Common myeloid progenitor, CD34-positive (primary cell): ENCODE data around the gene PPCS. TPM values are rescaled to one million over a fixed set of nuclear protein-coding genes. Genes with fewer than 3 reads are reported as not detected.

Experiments used
- CTCF ChIA-PET: fragments of 350-600 bp; sonication (Branson Sonifier 250); formaldehyde crosslinking; loops from one replicate; lab custom pipeline; 2021; ENCODE audit warnings: antibody characterized with exemption; lab: Charles Lee
- POLR2A ChIA-PET: fragments of 350-600 bp; sonication (Branson Sonifier 250); formaldehyde crosslinking; loops from one replicate; lab custom pipeline; 2021; ENCODE audit warnings: antibody characterized with exemption; lab: Charles Lee
- DNase-seq, 3 donors: peaks; one replicate each; pipeline versions ENCODE4 v3.0.0 to v3.0.0-alpha.2; 2013
- H3K27ac ChIP-seq, 2 experiments: 1 replicate in 1 of 2; 2 replicates in 1 of 2; pipeline ENCODE4 v1.7.0; 2013; ENCODE audit warnings: inconsistent platforms in 2 of 2, low read length in 2 of 2, mild to moderate bottlenecking in 2 of 2, low read depth in 1 of 2, moderate library complexity in 1 of 2; ENCODE audit not compliant: severe bottlenecking in 2 of 2, insufficient read depth in 1 of 2, poor library complexity in 1 of 2
- H3K27me3 ChIP-seq, 5 experiments: replicated peaks in 2 of 5; 1 replicate in 3 of 5; 2 replicates in 2 of 5; pipeline versions ENCODE4 v1.6.1 to v1.7.0; 2013; ENCODE audit warnings: low read length in 4 of 5, mild to moderate bottlenecking in 2 of 5, moderate library complexity in 2 of 5, inconsistent platforms in 1 of 5; ENCODE audit not compliant: insufficient read depth in 5 of 5, control insufficient read depth in 4 of 5
- H3K36me3 ChIP-seq, 4 experiments: 1 replicate in 2 of 4; 2 replicates in 2 of 4; pipeline versions ENCODE4 v1.6.1 to v1.7.0; 2013; ENCODE audit warnings: low read length in 3 of 4, control low read depth in 1 of 4, mild to moderate bottlenecking in 1 of 4; ENCODE audit not compliant: control insufficient read depth in 4 of 4, insufficient read depth in 4 of 4
- H3K4me1 ChIP-seq, 4 experiments: 1 replicate in 3 of 4; 2 replicates in 1 of 4; pipeline versions ENCODE4 v1.6.1 to v1.7.1; 2013; ENCODE audit warnings: low read length in 3 of 4, mild to moderate bottlenecking in 3 of 4, control low read depth in 1 of 4, inconsistent platforms in 1 of 4, moderate library complexity in 1 of 4; ENCODE audit not compliant: control insufficient read depth in 4 of 4, insufficient read depth in 4 of 4; ENCODE audit errors: control extremely low read depth in 1 of 4
- H3K4me3 ChIP-seq, 7 experiments: 1 replicate in 4 of 7; 2 replicates in 3 of 7; pipeline versions ENCODE4 v1.5.1 to v1.7.0; 2013; ENCODE audit warnings: mild to moderate bottlenecking in 7 of 7, low read length in 6 of 7, moderate library complexity in 6 of 7, inconsistent platforms in 2 of 7, low read depth in 2 of 7, control low read depth in 1 of 7; ENCODE audit not compliant: insufficient read depth in 4 of 7, control insufficient read depth in 1 of 7; ENCODE audit errors: extremely low read depth in 1 of 7
- H3K9me3 ChIP-seq, 5 experiments: 1 replicate in 4 of 5; 2 replicates in 1 of 5; pipeline versions ENCODE4 v1.6.1 to v1.7.1; 2013; ENCODE audit warnings: low read length in 4 of 5, mild to moderate bottlenecking in 2 of 5, inconsistent platforms in 1 of 5, low read depth in 1 of 5, moderate library complexity in 1 of 5; ENCODE audit not compliant: control insufficient read depth in 4 of 5, insufficient read depth in 2 of 5; ENCODE audit errors: control extremely low read depth in 1 of 5
- WGBS: methylation state at CpG from one replicate; pipeline ENCODE4 v1.1.5; 2013; ENCODE audit not compliant: insufficient coverage; 5-methylcytosine and 5-hydroxymethylcytosine counted together
- polyA plus RNA-seq: library from polyadenylated mRNA; unstranded; fragments of 120-200 nt; gene quantifications from one replicate; pipeline ENCODE4 v1.2.1, GENCODE V29; 2013

PPCS gene
- polyA plus RNA-seq = 57.4 TPM

- peaks cover 2 to 30% (median 18%) of the 10 kb centered on the region in 4 experiments for H3K36me3 ChIP-seq
- ChIA-PET CTCF (interaction anchor here (1.0 kb wide), 1 partner anchor 24 kb away, joined by 3 read pairs; no protein-coding TSS in a partner anchor), POLR2A (no interaction called here)
- under 1% methylated on average over 55 of the region's 66 CpGs for WGBS
- DNase-seq = peak; percentile 90 to 96 (median 95)
- H3K9me3 ChIP-seq = no peaks in the 10 kb centered on the region
- peak within 1 kb of the TSS; percentile 85 to 94 for H3K27ac ChIP-seq
- peak within 1 kb of the TSS; percentile 71 to 95 (median 92) for H3K4me3 ChIP-seq
- peaks cover 5 to 24% (median 19%) of the 10 kb centered on the region in 4 experiments for H3K4me1 ChIP-seq
- H3K27me3 ChIP-seq = no peaks in the 10 kb centered on the region
These were observed at the start of gene PPCS, which contains the start of gene ZMYND12 for GRCh38 chr1:42456010-42456753. Gene PPCS, plus strand, starts transcription at chr1:42456543. Its CDS starts 23 bp downstream, at chr1:42456566. Gene ZMYND12, minus strand, starts transcription at chr1:42456022. Its CDS starts 25 bp downstream, at chr1:42455997.

GRCh38 chr1:42414551-42415496 is 41.5 kb upstream of the PPCS start:
- Histone ChIP-seq H3K4me3 (no peak overlapping the region), H3K4me1 (no peaks in the 10 kb centered on the region), H3K36me3 (no peaks in the 10 kb centered on the region), H3K9me3 (no peaks in the 10 kb centered on the region), H3K27me3 (no peaks in the 10 kb centered on the region), H3K27ac (no peak overlapping the region)
- ChIA-PET POLR2A (no interaction called here), CTCF (no interaction called here)
- WGBS = 93% methylated on average over 13 of the region's 17 CpGs
- no peak for DNase-seq

GRCh38 chr1:42417166-42417565 is 39.2 kb upstream of the PPCS start:
- DNase-seq = no peak
- H3K4me3 ChIP-seq = no peak overlapping the region
- POLR2A ChIA-PET = no interaction called here
- H3K27me3 ChIP-seq = no peaks in the 10 kb centered on the region
- WGBS = 90% methylated on average over 2 of the region's 3 CpGs
- peaks cover 0 to 9% (median 3%) of the 10 kb centered on the region in 4 experiments for H3K4me1 ChIP-seq
- no peak overlapping the region for H3K27ac ChIP-seq
- no peaks in the 10 kb centered on the region for H3K9me3 ChIP-seq
- H3K36me3 ChIP-seq = no peaks in the 10 kb centered on the region
- CTCF ChIA-PET = interaction anchor here (0.6 kb wide), 1 partner anchor 32 kb away, joined by 3 read pairs; no protein-coding TSS in a partner anchor

- Histone ChIP-seq H3K4me3 (no peak overlapping the region), H3K27me3 (no peaks in the 10 kb centered on the region), H3K9me3 (no peaks in the 10 kb centered on the region), H3K36me3 (no peaks in the 10 kb centered on the region), H3K4me1 (peaks cover 0 to 9% (median 3%) of the 10 kb centered on the region in 4 experiments), H3K27ac (no peak overlapping the region)
- WGBS = 100% methylated on average over 1 of the region's 1 CpG
- CTCF ChIA-PET = no interaction called here
- DNase-seq = no peak
- POLR2A ChIA-PET = no interaction called here
These were observed 37.8 kb upstream of the PPCS start for GRCh38 chr1:42418516-42418915.

GRCh38 chr1:42419126-42419821 is 37.1 kb upstream of the PPCS start:
- ChIA-PET CTCF (interaction anchor here (0.9 kb wide), 1 partner anchor 15 kb away, joined by 4 read pairs; no protein-coding TSS in a partner anchor), POLR2A (no interaction called here)
- 100% methylated on average over 2 of the region's 5 CpGs for WGBS
- peaks cover 0 to 9% (median 3%) of the 10 kb centered on the region in 4 experiments for H3K4me1 ChIP-seq
- H3K27ac ChIP-seq = no peak overlapping the region
- no peak overlapping the region for H3K4me3 ChIP-seq
- H3K9me3 ChIP-seq = no peaks in the 10 kb centered on the region
- DNase-seq = no peak
- no peaks in the 10 kb centered on the region for H3K27me3 ChIP-seq
- H3K36me3 ChIP-seq = no peaks in the 10 kb centered on the region

- WGBS = 100% methylated on average over 3 of the region's 7 CpGs
- H3K36me3 ChIP-seq = no peaks in the 10 kb centered on the region
- H3K4me1 ChIP-seq = peaks cover 0 to 9% (median 3%) of the 10 kb centered on the region in 4 experiments
- no peak for DNase-seq
- no peaks in the 10 kb centered on the region for H3K27me3 ChIP-seq
- no peak overlapping the region for H3K27ac ChIP-seq
- H3K4me3 ChIP-seq = no peak overlapping the region
- ChIA-PET CTCF (no interaction called here), POLR2A (no interaction called here)
- H3K9me3 ChIP-seq = no peaks in the 10 kb centered on the region
These were observed 36.2 kb upstream of the PPCS start for GRCh38 chr1:42420121-42420520.
